Measurements from ENCODE around the gene GDPD4.

The GDPD4 gene

DNA sequence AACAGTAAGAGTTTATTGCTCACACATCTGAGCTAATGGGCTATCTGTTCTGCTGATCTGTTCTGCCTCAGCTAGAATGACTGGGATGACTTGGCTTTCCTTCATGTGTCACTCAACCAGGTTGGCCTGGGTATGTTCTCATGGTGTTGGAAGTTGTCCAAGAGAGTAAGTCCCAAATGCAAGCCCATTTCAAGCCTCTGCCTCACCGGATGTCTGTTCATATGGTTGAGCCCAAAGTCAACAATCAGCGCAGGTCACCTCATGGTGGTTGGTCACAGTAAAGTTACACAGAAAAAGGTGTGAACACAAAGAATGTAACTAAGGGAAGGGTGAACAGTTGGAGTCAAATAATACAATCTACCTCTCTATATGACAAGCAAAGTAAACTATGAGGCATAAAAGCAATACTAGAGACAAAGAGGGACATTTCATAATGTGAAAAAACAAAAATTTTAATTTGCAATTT is 1.9 kb downstream of the GDPD4 start:
- DNase-seq (ENCODE audit: low read depth), result no peak

DNA sequence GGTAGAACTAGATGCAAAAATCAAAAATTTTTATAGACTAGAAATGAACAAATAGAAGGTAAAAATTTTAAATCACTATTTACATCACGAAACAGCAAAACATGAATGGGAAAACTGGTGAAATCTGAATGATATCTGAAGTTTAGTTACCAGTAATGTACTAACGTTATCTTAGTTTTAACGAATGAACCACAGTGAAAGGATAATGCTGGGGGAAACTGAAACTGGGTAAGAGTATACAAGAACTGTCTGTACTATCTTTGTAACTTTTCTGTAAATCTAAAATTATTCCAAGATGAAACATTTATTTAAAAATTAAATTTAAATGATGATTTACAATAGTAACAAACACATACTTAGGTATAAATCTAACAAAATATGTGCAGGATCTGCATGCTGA is 7.4 kb downstream of the GDPD4 start:
- no peak for DNase-seq (ENCODE audit: low read depth)

DNA sequence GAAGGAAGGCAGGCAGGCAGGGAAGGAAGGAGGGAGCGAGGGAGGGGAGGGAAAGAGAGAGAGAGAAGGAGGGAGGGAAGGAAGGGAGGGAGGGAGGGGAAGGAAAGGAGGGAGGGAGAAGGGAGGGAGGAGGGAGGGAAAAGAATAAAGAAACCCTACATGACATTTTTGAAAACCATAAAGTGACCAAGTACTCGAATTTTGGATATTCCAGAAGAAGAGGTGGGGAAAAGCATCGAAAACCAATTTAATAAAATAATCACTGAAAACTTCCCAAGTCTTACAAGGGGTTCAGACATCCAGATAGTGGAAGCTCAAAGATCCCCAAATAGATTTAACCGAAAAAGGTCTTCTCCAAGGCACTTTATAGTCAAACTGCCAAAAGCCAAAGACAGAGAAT is 11.7 kb downstream of the GDPD4 start:
- no peak for DNase-seq (ENCODE audit: low read depth)

DNA sequence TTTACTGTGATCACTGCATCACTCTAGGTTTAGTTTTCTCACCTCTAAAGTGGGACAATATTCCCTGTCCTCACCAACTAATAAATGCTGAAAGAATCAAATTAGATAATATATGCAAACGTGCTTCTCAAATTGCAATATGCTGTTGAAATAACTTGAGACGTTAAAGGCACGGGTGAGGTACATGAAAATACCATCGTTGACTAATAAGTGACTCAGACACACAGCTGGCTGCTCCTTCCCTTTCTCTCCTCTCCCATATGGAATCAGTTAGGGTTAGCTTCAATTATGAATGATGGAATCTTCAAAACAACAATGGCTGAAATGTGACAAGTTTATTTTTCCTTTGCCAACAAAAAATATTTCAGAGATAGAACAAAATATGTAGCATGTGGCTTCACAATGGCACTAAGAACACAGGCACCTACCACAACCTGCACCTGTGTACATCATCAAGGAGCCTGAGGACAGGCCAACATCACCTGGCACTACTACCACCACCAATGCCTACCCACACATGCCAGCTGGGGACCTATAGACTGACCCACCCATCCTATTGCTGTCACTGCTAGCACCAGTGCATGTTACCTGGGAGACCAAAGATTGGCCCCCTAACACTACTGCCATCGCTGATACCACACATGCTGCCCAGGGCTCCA is 13.7 kb downstream of the GDPD4 start:
- no peak for DNase-seq (ENCODE audit: low read depth)

DNA sequence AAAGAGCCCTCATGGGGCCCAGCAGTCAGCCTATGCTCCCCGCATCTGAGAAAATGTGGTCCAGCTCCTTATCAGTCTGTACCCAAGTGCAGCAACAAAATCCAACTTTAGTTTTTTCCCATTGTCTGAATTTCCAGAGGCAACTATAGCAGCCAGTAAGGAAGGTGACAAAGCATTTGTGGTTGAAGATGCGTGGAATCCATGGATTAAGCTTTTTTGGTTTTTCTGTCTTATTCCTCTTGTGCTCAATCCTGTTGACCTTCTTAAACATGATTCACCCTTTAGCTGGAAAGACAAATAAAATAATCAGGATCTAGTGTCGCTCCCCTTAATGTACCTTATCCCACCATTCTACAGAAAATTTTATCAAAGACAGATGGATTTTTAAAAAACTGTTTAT is 14.3 kb downstream of the GDPD4 start:
- no peak for DNase-seq (ENCODE audit: low read depth)

DNA sequence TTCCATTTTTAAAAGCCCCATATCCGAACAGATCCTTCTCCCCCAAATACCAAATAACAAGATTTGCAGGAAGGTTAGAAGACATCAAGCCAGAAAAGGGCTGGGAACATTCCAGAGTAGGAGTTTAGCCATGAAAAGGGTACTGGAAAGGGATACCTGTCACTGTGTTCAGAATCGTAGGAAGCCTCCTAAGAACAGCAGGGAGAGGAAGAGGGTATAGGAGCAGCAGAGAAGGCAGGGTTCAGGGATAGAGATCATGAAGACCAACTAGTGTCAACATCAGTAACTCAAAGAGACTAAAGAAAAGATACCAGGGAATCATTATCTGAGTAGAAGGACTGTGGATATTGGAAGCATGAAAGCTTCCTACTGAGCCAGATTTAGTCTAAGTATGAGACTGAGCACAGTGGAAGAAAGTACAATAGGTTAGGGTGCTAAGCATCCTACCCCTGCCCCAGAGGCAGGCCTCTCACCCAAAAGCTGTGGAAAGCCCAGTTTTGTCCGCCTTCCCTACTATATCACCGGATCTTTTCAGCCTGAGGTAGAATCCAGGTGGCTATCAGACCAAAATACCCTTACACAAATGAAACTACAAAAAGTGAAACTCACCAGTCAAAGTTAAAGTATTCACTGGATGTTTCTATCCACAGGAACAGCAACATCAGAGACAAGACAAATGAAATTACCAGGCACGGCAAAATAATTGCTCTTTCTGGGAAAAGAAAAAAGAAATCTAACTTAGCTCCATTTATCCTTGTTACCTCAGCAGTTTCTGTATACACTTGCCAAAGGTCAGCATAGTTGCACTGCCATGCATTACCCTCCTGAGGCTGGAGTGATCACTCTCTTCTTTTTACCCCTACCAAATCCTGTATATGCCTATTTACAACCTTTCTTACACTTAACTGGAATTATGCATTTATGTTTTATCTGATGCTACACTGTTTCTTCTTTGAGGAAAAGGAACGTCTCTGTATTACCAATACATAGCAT is 16.7 kb downstream of the GDPD4 start:
- no peak for DNase-seq (ENCODE audit: low read depth)

DNA sequence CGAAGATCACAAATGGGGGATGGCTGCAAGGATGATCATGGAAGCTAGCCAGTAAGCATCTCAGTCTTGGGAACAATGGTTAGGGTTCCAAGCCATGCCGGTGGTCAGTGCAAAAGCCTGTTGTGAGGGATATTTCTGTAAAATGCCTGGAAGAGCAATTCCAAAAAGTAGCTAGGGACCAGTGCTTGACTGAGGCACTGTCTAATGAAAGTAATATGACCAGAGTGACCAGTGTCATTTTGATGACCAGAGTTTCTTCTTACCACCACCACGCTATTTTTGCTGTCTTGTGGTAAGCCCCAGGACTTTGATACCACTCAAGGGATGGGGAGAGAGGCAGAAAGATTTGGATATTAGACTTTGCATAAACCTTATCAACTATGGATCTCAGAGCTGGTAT is 18.4 kb downstream of the GDPD4 start:
- no peak for DNase-seq (ENCODE audit: low read depth)

DNA sequence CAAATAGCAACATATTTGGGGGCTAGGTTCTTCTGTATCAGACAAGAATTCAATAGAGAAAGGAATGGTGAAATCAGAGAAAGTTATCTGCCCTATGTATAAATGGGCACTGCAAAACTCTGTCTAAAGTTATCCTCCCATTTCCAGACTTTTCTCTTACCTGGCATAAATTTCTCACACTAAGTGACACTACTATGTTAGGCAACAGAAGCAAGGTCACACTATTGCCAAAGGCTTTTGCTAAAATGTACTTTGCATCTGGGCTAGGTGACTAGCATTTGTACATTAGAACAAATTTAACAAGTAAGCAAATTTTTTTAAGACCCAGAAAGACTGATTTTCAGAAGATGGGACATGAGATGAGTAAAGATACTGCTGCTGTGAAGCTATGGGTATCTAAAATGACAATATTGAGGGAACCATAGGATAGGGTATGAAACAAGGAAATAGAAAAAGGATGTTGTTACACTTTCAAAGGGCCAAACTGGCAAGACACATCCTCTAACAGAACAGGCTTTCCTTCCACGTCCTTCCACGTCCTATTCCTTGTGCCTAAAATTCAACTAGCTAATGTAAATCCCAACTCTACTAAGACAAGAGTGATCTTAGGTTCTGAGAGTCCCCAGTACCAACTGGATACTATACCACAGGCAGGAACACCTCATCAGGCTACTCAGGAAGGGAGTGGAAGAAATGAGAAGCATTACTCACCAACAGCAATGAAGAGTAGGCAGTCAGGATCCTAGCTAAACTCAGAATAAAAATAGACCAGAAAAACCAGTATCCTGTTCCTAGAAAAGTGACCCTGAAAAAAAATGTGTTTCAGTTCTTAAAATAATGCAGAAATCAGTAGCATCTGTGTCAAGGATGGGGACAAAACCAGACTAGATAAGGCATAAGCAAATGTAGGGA is 22.6 kb downstream of the GDPD4 start:
- no peak for DNase-seq (ENCODE audit: low read depth)

DNA sequence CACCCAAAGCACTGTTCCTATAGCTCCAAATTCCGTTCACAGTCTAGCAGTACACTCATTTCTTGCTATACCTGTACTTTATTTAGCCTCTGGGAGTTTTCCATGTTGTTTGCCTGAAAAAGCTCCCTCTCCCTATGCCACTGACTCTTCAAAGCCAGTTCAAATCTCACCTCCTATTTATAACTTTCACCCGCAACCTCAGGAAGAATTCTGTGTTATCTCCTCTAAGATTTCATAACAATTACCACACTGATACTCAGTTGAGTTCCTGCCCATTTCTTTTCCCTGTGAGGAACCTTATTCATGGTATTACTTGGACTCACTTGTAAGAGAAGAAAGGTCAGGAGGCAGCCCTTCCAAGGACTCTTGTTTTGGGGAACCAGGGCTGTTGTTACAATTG is 25.2 kb downstream of the GDPD4 start:
- DNase-seq (ENCODE audit: low read depth), result no peak

DNA sequence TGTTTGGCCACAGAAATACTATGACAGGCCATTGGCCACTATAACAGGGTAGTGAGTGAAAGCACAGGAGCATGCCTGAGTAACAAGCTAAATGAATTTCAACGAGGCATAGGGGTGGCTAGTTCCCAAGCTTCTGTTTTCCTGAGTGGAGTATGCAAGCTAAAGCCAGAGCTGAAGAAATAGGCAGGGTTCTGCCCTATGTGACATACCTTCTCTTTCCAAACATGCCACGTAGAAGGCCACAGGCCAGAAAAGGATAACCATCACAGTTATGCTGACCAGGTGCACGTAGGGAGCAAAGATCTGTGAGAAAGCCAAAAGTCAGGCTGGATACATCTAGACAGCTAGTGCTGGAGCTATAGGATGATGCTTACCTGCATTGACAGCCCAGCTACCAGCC is 30.6 kb downstream of the GDPD4 start:
- no peak for DNase-seq (ENCODE audit: low read depth)

DNA sequence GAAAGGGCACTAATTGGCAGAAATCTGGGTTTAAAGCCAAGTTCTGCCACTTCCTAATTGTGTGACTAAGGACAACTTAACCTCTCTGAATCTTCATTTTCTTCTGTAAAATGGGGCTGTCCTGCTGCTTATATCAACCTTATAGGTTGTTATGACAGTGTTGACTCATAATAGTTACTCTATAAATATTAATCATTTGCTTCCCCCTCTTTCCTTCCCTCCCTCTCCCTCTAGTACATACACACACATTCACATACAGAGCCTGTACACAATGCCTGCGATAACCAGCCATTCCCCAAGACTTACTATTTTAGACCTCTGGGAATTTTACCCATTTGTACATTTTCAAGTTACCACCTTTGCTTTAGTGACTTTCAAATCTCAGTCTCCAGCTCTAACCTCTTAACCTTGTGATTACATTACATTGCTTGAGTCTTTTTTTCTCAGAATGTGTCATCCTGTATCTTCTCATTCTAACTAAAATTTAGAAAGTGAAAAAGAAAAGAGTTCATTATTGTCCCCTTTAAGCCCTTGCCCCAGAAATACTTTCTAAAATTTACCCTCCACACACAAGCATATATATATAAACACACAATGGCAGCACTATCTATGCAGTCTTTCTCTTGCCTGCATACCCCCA is 31.9 kb downstream of the GDPD4 start:
- no peak for DNase-seq (ENCODE audit: low read depth)

DNA sequence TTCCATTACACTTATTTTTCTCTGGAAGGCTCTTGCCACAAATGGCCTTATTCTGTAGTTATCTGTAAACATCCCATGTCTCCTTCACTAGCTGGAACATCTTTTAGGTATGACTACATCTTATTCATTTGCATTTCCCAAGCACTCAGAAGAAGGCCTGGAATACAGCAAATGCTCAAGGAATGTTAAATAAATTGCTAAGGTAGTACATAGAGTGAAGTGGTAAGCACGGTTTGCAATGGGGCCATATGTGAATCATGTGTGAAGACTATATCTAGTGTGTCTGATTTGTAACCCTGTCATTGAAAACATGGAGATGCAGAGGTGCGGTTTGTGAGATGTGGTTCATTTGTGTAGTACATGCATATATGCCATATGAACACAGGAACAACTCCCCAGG is 33.5 kb downstream of the GDPD4 start:
- DNase-seq (ENCODE audit: low read depth), result no peak

DNA sequence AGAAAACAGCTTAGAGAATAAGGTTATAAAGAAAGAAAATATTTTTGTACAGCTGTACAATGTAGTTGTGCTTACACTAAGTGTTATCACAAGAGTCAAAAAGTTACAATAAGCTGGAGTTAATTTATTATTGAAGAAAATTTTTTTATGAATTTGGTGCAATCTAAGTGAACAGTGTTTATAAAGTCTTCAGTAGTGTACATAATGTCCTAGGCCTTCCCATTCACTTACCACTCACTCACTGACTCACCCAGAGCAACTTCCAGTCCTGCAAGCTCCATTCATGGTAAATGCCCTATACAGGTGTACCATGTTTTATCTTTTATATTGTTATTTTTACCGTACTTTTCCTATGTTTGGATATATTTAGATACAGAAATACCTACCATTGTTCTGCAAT is 34.7 kb downstream of the GDPD4 start:
- DNase-seq (ENCODE audit: low read depth), result no peak

DNA sequence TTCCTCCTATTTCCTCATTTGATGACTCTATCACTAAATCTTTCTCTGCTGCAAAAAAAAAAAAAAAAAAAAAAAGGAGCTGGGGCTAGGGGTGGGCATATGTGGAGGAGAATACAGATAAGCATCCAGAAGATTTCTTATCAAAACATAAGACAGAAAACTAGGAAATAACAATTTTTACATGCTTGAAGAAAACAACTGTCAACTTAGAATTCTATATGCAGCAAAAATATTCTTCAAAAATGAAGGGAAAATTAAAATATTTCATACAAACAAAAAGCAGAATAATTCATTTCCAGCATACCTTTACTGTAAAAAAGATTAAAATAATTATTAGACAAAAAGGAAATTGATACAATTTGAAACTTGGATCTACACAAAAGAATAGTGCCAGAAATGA is 38.7 kb downstream of the GDPD4 start:
- no peak for DNase-seq (ENCODE audit: low read depth)

DNA sequence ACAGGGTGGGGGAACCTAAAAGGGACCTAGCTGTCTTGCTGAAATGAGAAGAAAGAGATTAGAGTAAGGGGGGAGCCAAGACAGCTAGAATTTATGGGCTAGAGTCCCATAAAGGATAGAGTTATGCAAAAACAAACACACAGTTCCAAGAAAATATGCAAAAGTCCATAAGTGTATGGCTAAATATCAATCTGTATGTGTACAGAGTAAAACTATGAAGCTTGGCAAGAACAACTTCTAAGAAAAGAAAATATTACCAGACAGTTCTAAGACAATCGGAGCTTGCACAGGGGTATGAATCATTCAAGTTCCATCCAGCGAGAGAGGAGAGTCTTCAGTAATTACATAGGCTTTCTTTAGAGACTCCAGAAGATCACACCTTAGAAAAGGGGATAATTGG is 41.8 kb downstream of the GDPD4 start:
- no peak for DNase-seq (ENCODE audit: low read depth)

DNA sequence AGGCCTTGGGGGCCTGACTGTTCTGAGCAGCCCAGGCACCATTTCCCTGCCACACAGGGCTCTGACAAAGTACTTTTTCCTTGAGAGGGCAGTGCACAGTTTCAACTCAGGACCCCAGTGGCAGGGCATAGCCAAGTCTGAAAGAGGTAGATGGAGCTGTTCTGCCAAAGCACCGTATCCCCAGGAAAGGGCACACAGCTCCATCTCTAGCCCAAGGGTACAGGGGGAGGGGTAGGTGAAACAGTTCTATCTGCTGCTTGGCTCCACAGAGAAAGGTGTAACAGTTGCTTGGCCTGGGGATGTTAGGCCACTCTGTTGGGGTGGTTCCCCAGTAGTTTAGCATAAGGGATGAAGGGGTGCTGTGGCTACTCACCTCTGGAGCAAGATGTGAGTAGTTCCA is 47.8 kb downstream of the GDPD4 start:
- DNase-seq (ENCODE audit: low read depth), result no peak

DNA sequence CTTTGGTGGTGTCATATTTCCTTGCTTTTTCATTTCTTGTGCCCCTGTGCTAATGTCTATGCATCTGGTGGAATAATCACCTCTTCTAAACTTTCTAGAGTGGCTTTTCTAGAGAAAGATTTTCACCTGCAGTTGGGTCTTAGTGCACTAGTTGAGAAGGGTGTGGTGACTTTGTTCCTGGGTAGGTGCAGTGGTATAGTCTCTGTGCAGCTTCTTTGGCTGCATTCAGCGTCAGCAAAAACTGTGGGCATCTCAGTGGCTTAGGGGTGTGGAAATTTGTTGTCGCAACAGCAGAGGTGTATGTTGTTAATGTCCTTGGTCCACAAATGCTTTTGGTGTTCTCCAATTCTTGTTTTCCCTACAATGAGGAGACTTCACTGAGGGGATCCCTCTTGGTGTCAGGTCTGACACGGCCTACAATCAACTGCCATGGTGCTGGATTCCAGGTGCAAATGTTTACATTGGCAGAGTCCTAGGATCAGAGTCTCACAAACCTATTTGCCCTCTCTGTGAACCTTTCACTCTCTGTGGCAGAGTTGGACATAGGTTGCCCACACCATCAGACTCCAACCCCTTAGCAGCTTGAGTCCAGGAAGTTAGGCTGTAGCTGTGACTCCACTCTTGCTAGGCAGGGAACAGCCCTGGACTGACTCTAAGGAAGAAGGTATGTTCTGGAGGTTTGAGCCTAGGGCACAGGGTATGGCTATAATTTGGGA is 48.8 kb downstream of the GDPD4 start:
- DNase-seq (ENCODE audit: low read depth), result no peak

DNA sequence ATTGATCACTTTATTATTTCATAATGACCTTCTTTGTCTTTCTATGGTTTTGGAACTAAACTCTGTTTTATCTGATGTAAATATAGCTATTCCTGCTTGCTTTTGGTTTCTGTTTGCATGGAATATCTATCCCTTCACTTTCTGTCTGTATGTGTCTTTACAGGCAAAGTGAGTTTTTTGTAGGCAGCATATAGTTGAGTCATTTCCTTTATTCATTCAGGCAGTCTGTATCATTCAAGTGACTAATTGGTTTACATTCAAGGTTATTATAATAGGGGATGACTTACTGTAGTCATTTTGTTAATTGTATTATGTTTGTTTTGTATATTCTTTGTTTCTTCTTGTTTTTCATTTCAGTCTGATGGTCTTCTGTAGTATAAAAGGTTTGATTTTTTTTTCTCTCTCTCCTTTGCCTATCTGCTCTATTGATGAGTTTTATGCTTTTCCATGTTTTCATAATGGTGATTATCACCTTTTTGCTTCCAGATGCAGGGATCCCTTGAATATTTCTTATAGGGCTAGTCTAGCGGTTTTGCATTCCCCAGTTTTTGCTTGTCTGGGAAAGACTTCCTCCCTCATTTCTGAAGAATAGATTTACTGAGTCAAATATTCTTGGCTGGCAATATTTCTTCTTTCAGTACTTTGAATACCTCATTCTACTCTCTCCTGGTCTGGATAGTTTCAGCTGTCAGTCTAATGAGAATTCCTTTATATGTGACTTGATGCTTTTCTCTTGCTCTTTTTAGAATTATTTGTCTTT is 50.4 kb downstream of the GDPD4 start:
- DNase-seq (ENCODE audit: low read depth), result no peak

DNA sequence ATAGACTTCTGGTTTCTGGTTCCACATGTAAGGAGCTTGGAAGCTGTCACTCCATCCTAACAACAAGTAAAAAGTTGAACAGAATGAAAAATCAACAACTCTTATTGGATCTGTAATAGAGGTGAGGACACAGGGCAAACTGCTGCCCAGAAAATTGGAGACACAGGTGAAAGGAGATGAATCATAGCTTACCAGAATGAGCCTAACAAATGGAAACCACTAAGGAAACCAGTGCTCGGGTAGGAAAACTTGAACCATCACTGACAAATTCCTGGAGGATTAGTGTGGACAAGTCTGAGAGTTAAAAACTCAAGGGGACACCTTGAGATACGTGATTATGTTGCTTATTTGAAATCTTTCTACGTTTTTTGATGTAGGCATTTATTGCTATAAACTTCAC is 52.1 kb downstream of the GDPD4 start:
- no peak for DNase-seq (ENCODE audit: low read depth)

DNA sequence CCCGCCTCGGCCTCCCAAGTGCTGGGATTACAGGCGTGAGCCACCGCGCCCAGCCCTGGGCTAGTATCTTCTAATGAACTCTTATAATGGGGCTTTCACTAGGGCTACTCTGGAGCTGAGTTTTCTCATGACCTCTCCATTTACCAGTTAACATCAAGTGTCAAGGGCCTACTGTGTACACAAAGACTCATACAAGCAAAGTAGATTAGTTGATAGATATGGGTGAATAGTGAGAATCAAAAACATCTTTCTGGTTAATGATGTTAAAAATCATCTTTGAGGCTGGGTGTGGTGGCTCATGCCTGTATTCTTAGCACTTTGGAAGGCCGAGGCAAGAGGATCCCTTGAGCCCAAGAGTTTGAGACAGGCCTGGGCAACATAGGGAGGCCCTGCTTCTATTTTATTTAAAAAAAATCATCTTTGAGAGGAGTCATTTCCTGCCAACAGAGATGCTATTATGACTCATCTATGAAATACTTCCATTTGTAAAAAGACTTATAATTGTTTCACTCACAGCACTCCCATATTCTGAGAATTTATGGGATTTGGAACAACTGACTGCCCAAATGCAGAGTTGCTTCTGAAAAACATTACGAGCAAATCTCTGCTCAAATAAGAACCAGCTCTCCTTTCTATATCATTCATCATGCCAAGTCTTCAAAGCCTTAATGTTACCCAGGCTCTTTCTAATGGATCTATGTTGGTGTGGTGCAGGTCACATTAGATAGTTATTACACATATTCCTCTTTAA is 57.0 kb downstream of the GDPD4 start:
- no peak for DNase-seq (ENCODE audit: low read depth)
